ENCODE results near the gene IL17REL. TPM values are rescaled to one million over a fixed set of nuclear protein-coding genes. Genes with fewer than 3 reads are reported as not detected.

The IL17REL gene
- total and polyA plus RNA-seq, 2 of the 13 experiments (the other 11 are each of a cell fraction or from before 2014, with no cell fraction given): not detected

GRCh38 chr22:49951986-49952896 lies 60.3 kb downstream of the IL17REL start (continued):
- peak; percentile 60; the same call in 1 of the 2 replicates for TF ChIP-seq CREM (IDR thresholded peaks at IDR 0.05)
- TF ChIP-seq CREM (CRISPR knock-in tag; IDR thresholded peaks at IDR 0.05): no peak
- TF ChIP-seq MATR3 (CRISPR knock-in tag; IDR thresholded peaks at IDR 0.05): no peak
- peak; percentile 86; the same call in 1 of the 2 replicates for TF ChIP-seq SMAD1 (CRISPR knock-in tag; IDR thresholded peaks at IDR 0.05; ENCODE audit: borderline replicate concordance, low read depth)
- peak; percentile 98 for TF ChIP-seq ZNF646 (CRISPR knock-in tag; IDR thresholded peaks at IDR 0.05)
- peak; percentile 93 for TF ChIP-seq BHLHE40 (IDR thresholded peaks at IDR 0.05; ENCODE audit: low read length)
- TF ChIP-seq ZNF556 (CRISPR knock-in tag; IDR thresholded peaks at IDR 0.05; ENCODE audit: borderline replicate concordance): peak; percentile 46; the same call in 1 of the 2 replicates
- TF ChIP-seq ZNF883 (CRISPR knock-in tag; IDR thresholded peaks at IDR 0.05; ENCODE audit: not compliant biosample characterization): no peak
- no peak for TF ChIP-seq NFRKB (IDR thresholded peaks at IDR 0.05)
- peak; percentile 62 for TF ChIP-seq TFE3 (CRISPR knock-in tag; IDR thresholded peaks at IDR 0.05)
- TF ChIP-seq ARID5B (CRISPR knock-in tag; IDR thresholded peaks at IDR 0.05): peak; percentile 81
- peak; percentile 77 for TF ChIP-seq ZBTB4 (CRISPR knock-in tag; IDR thresholded peaks at IDR 0.05; ENCODE audit: borderline replicate concordance)

All from HepG2 (cell line).